C1 segment of cervical spinal cord (tissue), 14 donors: Measurements from ENCODE around the gene DAZAP1.
A peak's percentile ranks its signal among the peaks of the same experiment; 100 is the strongest.
"Not testable (repeated sequence)": the region's sequence is repeated elsewhere in the genome, so short reads cannot be mapped to it uniquely, and the experiment has no call there.

Experiments used
- DNase-seq, 14 donors: peaks; one replicate each; lab custom pipeline; 2025; lab: John Stamatoyannopoulos, UW

The DAZAP1 gene

GRCh38 chr19:1471010-1471514 lies 63.7 kb downstream of the DAZAP1 start:
- DNase-seq: peak in 2 of 14 donors; percentile 42 to 49

DNA sequence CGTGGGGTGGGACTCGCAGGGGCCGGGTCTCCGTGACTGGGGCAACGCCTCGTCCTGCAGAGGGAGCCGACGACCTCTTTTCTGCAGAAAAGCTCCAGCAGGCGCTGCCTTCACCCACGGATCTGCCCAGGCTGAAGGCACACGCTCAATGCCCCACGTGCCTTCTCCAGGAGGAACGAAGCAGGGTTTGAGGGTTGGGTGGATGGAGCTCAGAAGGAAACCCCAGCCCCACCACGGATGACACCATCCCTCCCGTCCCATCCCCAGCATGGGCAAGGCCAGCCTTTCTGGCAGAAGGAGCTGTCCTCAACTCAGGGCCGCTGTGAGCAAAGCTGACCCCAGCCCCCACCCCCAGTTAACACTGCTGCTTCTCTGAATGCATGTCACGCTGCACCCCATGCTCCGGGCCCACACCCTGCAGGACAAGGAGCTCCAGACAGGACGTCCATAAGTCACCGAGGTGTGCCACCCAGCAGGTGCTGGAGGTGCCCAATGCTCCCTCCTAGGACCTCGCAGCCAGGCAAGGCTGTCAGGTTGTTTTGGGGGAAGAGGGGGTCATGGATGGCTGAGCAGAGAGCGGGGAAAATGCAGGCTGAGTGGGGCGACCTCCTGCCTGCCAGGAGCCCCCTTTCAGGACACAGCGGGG lies 64.3 kb downstream of the DAZAP1 start:
- DNase-seq: peak in 9 of 14 donors; percentile 21 to 66 (median 49)

DNA sequence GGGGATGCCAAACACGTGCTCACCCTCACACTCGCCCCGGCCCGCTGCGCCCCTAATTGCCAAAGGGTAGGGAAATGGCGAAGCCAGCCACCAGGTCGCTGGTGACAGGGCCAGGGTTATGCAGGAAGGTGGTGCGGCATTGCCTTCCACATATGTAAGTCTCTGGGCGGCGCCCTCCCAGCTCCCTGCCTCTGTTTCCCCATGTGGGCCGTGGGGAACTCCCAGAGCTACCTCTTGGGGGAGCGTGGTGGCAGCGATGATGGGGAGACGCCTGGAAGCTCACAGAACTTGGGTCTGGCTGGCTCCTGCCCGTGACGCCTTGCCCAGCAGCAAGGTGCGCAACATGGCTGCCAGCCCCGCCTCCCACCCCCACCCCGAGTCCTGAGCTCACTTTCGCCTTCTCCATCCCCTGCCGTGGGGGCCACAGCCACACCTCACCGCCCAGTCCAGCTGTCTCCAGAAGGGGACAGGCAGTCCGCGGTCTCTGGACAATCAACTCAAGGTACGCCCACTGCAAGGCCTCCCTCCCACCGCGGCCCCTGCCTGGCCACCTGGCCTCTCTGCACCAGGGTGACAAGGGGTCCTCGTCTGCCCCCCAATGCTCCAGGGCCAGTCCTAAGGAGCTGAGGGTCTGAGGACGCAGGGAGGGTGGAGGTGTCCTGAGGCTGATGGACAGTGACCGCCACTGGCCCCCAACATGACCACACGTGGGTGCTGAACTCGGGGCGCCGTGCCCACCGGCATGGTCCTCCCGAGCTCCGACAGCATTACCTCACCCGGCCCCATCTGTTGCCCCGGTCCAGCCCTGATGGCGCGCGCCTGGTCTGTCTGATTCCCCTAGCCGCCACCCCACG lies 65.1 kb downstream of the DAZAP1 start:
- DNase-seq: peak in 9 of 14 donors; percentile 23 to 63 (median 50)

DNA sequence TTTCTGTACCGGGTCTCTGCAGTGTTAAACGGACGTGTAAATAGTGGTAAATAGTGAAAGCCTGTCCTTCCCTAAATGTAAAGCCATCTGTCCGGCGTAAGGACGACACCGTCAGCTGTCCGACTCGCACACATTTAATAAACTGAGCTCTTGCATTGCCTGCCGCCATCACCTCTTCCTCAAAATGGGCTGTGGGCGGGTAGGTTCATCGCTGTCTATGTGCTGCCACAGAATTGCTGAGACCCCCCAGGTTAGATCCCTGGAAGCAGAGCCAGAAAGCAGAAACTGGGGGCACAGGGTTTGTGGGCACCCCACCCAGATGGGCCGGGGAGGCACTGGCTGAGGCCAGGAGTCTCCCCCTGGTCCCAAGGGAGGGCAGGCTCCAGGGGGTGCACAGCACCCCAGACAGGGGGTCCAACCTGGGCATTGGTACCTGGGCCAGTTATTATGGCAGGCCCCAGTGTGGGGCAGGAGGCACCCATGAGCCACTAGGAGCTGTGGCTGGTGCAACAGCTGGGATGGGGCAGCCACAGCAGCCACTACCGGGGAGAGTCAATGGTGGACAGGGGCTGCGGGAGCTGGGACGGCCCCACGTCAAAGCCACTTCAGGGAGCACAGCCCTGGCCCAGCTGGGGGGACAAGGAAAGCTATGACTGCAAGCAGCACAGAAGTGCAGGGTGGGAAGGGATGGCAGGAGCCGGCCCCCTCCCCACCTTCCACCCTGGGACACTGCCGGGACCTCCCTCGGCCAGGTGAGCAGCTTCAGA lies 65.9 kb downstream of the DAZAP1 start:
- DNase-seq: peak in 2 of 14 donors; percentile 35 to 65

DNA sequence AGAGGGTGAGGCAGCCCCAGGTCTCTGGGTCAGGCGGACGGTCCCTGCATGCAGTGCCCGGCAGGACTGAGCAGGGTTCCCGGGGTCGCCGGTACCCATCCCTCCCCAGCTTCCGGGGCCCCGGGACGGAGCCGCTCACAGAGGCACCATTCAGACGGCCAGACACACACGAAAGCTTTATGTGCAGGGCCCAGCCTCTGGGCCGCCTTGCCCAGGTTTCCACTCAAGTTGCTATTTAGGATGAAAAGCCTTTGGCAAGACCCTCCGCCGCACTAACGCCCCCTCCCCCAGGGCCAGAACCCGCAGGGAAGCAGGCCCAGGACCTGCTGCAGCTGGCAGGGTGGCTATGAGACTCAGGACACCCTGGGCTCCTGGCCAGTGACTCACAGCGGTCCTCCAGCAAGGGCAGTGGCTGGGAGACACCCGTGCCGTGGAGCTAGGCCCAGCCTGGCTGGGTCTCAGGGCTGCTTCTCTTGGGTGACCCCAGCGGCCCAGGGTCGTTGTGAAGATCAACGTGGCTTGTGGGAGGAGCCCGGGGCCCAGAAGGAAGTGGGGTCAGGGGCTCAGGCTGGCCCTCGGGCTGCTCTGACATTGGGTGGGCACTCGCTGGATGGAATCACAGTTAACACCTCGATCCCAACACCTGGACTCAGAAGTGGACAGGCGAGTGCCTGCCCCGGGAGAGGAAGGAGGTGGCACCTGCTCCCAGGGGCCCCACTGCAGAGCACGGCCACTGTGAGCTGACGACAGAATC lies 66.8 kb downstream of the DAZAP1 start:
- DNase-seq: peak in 12 of 14 donors; percentile 31 to 82 (median 55)

DNA sequence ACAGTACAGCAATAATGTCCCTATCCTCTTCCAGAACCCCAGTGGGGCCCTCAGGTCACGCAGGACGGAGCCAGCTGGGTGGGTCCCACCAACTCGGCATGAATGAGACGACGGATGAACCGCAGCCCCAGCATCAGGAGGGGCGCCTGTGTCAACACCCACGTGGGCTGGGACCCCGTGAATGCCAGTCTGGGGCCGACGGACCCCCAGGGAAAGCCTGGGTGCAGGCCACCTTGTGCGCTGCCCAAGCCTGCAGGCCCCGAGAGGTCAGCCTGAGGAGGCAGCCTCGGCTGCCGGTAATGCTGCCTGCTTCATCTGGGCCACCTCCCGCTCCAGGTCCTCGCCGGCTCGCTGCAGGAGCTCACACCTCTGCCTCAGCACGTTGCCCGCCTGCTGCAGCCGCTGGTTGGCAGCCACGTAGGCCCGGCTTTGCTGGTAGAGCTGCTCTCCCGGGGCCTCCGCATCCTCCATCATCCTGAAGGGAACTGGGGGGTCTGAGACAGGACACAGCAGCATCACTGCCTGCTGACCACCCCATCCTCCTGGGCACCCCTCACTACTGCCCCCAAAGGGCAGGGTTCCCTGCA lies 67.5 kb downstream of the DAZAP1 start:
- DNase-seq: no peak

DNA sequence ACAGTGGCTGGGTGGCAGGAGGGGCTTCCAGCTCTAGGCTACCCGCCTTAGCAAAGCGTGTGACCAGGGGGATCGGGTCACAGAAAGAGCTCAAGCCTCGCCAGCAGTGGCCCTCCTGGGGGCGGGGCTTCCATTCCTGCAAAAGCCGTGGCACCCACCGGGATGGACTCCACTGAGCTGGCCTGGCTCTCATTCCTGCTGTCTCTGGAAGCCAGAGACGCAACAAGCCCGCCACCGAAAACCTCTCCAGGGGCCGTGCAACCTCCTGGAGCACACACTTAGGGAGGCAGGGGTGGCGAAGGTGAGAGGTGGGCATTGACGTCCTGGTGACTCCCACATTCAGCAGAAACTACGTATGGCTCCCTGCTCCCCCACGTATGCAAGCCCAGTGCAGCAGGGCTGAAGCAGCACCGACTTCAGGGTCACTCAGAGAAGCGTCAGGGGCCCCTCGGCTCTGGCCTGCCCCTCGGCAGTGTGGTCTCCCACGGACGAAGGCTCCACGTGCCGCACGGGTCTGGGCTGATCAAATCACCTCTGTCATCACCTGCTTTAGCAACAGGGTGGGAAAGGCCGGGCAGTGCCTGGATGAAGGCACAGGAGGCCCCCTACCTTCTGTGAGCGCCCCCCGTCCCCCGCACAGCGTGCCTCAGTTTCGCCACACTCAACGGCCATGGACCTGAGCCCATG lies 68.5 kb downstream of the DAZAP1 start:
- DNase-seq: no peak

- not testable (repeated sequence) for DNase-seq
Observed at GRCh38 chr19:1477056-1477455, 69.7 kb downstream of the DAZAP1 start.

DNA sequence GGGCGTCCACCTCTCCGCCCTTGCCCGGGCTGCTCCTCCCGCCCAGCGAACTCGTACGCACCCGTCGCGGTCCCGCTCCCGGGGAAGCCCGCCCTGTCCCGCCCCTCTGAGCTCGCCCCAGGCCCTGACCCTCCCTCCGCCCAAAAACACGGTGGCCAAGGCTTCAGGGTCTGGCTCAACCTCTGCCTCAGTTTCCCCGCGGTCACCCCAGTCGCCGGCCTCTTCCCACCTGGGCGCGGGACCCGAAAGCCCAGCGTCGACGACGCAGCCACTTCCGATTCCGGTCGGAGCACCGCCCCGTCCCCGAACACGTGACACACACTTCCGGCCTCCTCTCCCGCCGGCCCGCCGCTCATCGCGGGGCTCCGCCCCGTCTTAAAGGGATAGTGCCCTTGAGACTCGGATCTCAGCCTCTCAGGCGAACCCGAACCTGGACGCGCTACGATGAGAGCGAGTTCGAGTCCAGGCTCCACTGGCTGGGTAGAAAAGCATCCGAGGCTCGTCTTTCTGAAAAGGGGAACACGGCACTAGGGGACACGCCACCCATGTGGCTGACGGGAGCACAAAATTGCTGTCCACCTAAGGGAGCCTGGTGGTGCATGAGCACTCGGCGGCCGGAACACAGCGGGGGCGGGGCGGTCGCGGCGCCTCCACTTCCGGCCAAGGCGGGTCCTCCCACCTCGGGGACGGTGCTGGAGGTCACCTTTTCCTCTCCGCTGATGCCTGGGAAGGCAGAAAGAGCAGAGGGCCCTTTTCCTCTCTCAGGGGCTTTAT lies 71.7 kb downstream of the DAZAP1 start, which contains the start of gene C19orf25:
Gene C19orf25, minus strand, starts transcription at position 282 of the 774 bp plus-strand sequence. CDS start 312 bp downstream, outside the sequence.
- DNase-seq: peak; percentile 43 to 91 (median 86)

DNA sequence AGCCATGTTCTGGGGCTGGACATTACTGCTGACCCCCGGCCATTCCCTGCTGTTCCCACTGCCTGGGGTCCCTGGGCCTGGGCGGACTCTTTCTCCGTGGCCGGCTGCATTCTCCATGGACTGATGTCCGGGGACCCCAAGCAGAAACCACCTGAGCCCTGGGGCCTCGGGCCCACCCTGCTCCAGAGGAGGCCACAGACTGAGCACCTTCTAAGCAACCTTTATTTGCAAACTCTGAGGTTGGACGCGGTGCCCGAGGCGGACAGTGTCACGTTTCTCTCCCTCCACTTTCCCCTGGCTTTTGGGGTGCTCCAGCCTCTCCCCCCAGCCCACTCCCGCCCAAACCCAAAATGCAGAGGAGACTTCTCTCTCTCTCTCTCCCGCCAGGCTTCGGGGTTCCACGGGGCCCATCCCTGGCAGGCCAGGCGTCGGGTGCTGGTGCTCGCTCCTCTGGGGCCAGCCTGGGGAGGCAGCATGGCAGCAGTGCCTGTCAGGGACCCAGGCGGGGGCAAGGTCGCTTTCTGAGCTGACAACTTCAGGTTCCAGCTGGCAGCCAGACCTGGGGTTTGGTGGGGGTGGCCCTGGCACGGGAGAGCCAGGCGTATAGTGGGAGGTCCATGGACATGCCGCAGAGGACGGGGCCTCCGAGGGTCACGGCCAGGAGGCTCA lies 74.0 kb downstream of the DAZAP1 start:
- DNase-seq: no peak

DNA sequence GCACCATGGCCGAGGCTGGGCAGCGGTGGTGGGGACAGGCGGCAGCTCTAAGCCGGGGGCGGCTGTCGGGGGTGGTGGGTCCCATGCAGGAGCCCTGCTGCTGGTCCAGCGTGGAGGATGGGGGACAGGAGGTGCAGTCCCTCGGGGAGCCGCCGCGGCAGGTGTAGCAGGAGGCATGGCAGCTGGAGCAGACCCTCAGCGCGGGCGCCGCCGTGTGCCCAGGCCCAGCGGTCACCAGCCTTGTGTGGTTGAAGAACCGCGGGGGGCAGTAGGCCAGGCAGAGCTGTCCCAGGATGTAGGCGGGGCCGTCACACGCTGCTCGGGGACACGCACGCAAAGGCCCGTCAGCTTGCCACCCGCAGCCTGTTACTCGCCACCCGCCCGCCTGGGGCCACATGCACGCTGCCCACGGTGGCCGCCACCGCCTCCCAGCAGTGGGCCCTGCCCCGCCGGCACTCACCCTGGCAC lies 74.5 kb downstream of the DAZAP1 start:
- DNase-seq: no peak

DNA sequence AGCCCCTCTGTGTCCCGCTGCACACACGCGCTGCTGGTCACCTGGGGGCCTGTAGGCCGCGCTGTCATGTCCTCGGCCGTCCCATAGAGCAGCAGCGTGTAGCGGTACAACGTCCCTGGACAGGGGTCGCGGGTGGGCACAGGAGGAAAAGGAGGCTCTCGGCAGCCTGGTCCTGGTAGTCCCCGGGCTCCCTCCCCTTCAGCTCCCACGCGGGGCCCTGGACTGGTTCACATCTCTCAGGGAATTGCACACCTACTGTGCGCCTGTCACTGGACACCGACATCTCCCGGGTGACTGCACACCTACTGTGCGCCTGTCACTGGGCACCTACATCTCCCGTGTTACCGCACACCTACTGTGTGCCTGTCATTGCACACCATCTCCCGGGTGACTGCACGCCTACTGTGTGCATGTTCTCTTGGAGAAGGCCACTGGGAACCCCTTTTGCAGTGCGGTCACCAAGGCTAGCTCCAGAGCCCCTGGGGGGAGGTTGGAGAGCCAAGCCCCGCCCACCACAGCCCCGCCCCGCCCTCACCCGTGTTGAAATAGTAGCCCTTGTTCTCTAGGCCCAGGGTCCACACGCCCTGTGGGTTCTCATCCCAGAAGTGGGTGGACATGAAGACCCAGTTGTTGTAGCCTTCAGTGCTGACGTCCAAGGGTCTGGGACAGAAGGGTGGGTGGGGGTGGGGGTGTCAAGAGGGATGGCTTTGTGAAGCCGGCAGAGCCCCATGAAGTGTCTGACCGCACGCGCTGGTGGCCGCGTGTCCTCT lies 75.2 kb downstream of the DAZAP1 start:
- DNase-seq: no peak

GRCh38 chr19:1483131-1483978 lies 76.0 kb downstream of the DAZAP1 start:
- DNase-seq: no peak

- no peak for DNase-seq
Observed at GRCh38 chr19:1483979-1484428, 76.6 kb downstream of the DAZAP1 start.
